GM19025 (cell line): ENCODE results near the gene HMGCS2.

ENCODE experiments used
- ATAC-seq: cut with Tn5 transposase; IDR thresholded peaks from one replicate; pipeline ENCODE4 v1.9.1; 2021; ENCODE audit warnings: mild to moderate bottlenecking, low read depth, moderate library complexity; ENCODE audit not compliant: unreplicated experiment

HMGCS2 gene

DNA sequence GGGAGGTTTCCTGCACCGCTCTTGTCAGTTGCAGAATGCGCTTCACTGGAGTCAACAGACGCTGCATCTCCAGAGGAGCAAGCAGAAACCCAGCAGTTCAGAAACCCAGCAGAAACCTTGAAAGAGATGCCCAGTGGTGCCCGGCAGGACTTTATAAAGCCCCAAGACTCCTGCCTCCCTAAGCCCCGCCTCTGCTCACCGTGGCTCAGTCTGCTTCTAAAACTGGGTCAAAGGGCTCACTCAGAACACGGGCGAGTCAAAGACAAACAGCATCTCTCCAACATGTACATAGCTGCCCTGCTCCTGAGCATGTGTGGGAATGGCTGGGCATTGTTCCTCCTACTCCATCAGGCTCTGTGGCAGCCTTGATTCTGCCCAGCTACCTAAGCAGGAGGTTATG lies at the start of gene HMGCS2:
Gene HMGCS2 (minus strand): TSS at position 128 of the 400 bp plus-strand sequence. CDS start 61 bp downstream, at position 67.
- no peak for ATAC-seq

DNA sequence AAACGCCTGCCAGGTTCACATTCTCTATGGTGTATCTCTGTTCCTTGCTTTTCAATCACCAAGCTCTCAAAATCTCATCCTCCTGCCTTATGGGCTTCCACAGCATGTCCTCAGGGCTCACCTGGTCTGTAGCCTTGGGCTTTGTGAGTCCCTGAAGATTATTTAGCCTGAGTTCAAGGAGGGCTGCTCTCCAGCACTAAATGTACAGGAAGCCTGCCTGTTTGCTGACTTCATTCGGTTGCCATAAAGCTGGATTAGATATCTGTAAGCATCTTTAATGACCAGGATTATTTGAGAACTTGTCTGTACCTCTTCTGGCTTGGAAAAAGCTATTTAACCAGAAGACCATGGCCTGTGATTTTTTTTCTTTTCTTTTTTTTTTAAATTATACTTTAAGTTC lies 49.5 kb upstream of the HMGCS2 start:
- no peak for ATAC-seq

DNA sequence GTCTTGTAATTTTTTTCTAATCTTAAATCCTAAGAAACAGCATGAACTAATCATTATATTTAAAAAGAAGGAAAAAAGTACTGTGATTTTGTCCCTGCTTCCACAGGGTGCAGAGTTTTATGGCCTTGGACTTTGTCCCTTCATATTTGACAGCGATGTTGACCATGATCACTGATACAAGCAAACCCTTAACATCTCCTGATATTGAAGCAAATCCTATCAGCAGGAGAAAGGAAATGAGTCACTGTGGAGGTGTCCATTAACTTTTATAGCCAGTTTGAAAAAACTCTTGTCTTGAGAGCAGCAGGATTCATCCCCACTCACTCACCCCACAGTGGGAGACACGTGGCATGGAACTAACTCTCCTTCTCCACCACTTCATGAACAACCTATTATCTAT lies 47.7 kb upstream of the HMGCS2 start:
- ATAC-seq: no peak

DNA sequence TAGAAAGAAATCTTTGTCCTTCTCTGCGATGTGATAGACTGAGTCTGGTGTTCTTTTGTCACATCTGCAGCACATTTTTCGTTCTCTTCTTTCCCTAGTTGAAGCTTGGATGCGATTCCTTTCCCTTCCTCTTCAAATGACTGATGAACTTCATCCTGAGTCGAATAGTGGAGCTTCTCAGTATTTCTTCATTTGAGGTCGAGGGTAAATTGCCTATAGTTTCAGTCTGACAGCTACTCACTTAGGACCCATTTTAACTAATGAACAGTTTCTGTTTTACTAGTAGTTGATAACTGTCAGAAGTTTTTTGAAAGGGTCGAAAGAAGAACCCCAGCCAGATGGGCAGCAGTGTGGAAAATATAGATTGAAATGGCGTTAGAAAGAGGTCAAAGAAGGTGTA lies 47.2 kb upstream of the HMGCS2 start:
- no peak for ATAC-seq

DNA sequence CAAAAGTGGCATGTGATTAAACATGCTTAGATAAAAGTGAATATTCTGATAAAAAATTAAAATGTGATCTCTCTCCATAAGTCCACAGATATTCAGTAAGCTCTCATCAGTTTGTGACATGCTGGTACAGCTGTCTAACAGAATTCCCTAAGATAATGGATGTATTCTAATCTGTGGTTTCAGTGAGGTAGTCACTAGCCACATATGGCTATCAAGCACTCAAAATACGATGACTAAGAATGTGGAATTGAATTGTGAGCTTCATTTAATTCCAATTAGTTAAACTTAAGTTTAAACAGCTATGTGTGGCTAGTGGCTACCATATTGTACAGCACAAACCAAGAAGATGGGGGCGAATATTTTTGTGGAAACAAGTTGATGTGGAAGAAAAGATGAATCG lies 46.7 kb upstream of the HMGCS2 start:
- ATAC-seq: no peak

DNA sequence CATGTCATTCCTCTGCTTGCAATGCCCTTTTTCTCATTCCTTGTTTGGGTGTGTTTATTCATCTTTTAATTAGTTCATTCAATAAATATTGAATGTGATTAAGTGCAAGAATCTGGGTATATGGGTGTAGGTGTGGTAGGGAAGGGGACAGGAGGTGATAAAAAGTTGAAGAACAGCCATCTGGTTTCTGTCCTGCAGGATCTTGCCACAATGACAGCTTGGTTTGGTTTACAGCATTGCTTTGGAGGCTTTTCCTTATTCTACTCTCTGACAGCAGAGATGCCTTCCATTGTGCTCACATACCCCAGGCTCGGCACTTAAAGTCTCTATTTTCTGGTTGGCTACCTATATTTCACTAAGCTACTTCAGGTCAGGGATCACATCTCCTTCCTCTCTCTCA lies 45.6 kb upstream of the HMGCS2 start:
- no peak for ATAC-seq

DNA sequence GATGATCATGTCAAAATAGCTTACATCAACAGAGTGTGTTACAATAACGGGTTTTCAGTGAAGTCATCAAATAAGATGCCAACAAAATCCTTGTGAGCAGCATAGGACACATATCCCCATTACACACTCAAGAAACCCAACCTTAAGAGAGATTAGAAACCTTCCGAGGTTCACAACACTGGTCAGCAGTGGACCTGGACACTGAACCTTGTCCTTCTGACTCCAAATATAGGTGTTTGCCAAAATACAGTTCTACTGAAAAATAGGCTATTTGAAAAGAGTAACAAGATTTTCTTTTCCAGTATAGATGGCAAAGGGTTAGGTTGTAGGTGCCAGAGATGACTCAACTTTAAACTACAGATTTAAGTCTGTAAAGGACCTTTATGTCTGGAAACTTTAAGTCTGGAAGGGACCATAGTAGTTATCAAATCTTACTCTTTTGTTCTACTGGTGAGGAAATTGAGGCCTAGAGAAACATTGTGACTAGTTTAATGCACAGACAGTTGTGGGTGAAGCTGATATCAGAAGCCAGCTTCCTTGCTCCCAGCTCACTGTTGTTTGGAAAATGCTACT lies 43.4 kb upstream of the HMGCS2 start:
- no peak for ATAC-seq

DNA sequence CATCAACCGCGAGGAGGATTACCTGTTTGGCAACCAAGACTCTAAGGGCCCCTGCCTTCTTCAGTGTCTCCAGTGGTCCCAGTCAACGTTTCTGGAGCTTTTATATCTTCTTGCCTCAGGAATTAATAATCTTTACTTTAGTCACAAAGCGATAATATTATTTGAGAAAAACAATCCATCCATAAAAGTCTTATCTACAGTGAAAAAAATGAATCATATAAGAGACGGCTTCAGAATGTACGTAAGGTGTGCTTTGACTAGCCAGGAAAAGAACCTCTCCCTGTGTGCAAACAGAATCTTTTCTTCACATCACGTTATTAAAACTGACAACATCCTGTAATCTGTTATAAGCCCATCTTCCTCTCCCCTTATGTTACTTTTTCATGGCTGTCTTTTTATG lies 42.7 kb upstream of the HMGCS2 start, which contains the start of gene REG4:
Gene REG4 (minus strand): TSS at position 74 of the 400 bp plus-strand sequence. CDS start 2,691 bp downstream, outside the sequence.
- ATAC-seq: no peak

DNA sequence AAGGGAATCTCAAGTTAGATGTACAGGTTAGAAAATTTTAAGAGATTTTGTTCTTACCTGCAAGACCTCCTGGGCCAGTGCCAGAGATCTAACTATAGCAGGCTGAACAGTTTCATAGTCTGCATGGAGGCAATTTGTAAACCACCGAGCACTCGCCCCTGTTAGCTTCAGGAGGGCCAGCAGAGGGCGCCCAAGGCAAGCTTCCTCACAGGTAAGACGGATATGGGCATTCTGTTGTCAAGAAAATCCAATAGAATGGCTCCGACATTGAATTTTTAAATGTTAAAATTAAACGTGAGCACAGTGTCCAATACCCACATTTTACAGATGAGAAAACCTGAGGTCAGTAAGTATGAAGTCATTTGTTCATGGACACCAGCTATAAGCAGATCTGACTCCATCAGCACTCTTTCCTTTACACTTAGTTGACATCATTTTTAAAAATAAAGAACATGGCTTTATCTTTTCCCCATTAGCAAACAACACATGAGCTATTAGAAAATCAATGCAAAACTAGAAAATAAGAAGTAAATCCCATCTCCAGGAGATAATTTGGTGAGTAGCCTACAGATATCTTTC lies 40.4 kb upstream of the HMGCS2 start:
- ATAC-seq: peak; percentile 79

DNA sequence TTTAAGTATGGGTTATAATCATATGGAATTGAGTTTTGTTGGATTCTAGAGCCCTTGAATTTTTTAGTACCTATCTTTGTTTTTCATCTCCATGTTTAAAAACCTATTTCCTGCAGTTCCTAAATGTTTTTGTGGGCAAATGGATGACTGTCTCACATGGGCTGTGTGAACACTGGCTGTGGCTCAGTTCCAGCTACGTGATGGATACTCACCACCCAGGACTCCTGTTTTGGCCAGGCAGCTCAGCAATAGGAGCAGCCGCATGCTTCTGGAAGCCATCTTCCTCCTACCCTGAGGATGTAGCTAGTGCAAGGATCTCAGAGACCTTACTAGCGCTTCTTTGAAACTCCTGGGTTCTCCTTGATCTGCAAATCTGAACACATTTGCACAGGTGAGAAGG lies 39.8 kb upstream of the HMGCS2 start:
- no peak for ATAC-seq

DNA sequence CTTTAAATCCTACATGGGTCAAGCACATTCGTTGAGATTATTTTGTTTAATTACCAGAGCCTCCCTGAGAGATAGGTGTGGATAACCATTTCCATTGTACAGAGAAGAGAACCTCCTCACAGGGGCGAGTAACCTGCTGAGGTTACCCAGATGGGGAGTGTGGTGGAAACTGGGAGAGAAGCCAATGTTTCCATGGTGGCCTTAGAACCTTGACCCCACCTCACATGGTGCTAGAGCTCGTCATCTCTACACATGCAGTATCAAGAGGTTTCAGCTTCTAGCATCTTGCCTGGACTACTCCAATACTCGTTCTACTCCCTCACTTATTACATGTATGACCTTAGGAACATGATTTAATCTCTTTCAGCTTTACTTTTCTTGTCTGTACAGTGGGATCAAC lies 37.8 kb upstream of the HMGCS2 start:
- ATAC-seq: no peak

DNA sequence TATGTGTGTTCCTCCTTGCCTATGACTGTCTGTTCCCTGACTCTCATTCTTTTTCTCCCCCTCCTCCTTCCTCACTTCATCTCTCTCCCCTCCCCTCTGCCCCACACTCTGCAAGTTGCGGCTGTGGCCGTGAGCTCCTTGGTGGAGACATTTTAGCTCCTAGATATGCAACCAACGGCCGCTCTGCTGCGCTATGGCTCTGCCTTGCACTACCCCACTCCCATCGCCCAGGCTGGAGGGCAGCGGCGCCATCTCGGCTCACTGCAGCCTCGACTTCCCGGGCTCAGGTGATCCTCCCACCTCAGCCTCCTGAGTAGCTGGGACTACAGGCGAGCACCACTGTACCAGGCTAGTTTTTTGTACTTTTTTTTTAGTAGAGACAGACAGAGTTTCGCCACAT lies 37.0 kb upstream of the HMGCS2 start:
- ATAC-seq: no peak

DNA sequence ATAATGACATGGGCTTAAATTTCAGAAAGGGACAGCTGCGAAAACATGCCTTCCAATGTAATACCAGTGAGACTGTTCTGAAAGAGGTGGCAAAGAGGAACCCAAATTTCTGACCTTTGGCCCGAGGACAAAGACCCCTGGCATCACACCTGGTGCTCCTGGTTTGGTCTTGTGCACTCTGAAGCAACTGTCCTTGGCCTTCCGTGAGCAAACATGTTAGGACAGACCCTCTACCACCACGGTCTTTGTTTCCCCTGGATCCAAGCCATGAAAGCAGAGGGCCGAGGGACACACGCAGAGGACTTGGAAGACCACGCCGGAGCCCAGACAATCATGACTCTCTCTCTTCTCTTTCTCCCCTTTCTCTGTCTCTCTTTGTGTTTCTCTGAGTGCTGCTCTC lies 36.5 kb upstream of the HMGCS2 start:
- ATAC-seq: no peak

DNA sequence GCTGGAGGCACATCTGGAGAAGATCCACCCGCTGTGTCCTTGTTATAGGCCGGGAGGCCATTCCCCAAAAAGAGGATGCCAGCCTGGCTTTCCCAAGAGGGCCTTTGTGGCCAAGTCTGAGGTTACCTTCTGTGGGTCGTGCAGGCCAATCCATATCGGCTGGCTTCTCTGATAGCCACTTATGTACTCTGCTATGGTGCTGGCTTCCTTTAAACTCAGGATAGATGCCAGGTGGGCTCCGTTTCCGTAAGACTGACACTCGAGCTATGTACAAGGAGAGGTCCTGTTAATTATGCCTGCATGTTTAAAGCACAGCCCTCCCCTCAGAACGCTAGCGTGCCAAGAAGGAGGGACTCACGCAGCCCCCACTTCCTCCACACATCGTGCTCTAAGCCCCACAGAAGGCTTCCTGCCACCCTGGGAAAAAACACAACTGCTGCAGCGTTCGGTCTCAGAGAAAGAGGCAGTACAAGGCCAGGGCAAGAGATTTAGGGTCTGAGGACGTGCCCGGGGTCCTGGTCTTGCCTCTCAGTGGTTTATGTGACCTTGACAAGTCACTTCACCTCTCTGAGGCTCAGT lies 31.0 kb upstream of the HMGCS2 start:
- ATAC-seq: no peak

DNA sequence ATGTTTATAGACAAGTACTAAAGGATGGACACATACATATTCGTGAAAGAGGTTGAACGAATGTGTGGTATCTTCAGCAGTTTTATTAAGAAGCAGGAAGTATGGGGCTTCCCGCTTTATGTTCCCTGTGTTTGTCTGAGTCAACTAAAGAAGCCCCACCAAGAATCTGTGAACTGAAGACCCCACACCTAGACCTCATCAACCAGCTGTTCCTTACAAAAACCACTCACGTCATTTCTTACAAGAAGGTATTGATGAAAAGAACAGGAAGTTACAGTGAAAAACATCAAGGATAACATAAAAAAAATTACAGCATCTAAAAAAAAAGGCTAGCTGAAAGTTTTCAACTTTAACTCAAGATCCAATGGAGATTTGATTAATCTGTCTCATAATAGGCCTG lies 30.3 kb upstream of the HMGCS2 start:
- no peak for ATAC-seq

DNA sequence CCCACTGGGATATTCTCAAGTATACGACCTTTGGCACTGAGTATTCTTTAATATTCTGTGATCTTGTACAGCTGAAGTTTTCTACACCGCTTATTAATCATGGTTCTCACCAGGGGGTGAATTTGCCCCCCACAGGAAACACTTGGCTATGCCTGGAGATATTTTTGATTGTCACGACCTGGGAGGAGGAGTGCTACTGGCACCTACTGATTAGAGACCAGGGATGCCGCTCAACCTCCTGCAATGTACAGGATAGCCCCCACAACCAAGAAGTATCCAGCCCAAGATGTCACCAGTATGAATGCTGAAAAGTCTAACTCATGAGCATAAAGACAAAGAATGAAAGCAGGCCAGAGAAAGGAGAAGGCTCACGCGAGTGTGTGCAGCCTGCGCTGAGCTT lies 28.9 kb upstream of the HMGCS2 start:
- no peak for ATAC-seq

DNA sequence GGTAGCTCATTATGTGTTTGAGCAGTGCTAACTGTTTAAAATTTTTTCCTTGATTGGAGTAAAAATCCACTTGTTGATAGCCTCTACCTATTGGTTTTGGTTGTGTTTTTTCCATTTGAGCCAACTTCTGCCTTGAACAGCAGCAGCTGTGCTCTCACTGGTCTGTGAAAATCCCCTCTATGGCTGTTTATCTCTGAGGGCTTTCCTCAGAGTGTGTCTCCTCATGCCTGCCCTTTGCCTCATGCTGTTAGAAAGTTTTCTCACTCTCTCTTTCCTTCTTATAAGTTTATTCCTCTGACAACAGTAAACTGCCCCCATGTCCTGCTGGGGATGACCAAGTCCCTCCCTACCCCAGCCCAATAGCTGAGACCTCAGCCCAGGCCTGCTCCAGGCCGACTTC lies 28.5 kb upstream of the HMGCS2 start:
- ATAC-seq: no peak

DNA sequence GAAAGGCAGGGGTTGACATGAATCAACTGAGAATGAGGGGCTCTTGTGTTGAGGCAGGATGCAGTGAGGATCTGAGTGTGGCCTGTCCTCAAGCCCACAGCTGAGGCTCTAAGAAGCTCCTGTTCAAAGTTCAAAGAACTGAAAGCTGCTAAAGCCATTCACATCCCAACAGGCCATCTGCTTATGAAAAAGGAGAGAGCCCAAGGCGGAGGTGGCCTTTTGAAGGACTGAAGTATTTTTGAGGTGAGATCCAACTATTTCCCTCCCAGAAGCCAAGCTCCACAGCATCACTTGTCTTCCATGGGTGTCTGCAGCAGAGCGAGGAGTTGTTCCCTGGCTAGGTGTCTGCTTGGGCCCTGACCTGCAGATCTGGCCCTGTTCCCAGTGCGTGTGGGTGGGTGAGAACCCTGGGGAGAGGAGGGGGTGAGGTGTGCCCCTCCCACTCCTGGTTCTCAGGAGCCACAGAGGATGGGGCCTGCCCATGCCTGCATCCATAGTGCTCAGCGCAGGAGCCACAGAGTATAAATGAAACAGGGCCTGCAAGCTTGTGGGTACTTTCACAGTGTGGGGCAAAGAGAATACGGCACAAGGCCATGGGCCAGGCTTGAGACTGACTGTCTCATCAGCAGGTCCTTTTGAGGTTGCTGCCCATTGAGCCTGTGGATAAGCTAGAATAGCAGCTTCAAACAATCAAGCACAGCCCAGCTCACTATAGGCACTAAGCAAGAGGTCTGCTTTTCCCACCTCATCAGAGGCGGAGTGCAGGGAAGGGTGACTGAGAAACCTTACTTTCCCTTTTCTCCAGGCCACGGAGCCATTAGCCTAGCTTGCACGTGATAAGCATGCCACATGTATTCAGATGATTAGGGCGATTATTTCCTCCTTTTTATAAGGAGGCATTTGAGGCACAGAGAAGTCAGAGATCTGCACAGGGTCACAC lies 26.8 kb upstream of the HMGCS2 start:
- ATAC-seq: no peak

DNA sequence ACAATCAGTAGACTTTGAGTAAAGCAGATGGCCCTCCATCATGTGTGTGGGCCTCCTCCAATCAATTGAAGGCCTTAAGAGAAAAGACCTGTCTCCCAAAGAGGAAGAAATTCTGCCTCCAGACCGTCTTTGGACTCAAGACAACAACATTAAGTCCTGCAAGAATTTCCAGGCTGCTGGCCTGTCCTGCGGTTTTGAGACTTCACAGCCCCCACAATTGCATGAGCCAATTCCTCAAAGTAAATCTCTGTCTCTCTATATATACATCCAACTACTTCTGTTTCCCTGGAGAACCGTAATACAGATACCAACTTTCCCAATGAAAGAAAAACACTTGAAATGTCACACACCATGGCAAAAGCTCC lies 26.2 kb upstream of the HMGCS2 start:
- no peak for ATAC-seq

DNA sequence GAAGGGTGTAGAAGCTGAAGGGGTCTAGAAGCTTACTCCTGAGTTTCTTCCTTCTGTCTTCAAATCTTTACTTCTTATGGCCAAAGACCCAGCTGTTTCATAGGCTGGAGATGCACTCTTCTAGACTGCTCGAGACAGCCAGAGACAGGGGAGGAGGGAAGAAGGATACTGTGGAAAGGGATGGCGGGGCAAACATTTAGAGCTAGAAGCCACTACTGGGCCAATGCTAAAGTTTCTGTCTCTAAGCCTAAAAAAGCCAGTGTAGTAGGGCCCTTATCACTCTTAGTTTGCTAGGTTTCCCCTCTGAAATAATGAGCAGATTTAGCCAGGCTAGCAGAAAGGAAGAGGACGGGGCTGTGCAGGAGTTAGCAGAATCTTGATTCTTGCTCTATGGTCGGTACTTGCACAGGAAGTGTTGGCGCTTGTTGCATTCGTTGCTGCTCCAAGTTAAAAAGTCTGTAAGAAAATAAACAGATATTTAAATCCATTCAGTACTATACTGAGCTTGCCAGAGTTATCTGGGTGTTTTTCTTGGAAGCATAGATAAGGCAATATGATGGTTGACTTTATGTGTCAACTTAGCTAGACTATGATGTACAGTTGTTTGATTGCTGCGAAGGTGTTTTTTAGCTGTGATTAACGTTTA lies 25.6 kb upstream of the HMGCS2 start:
- no peak for ATAC-seq

DNA sequence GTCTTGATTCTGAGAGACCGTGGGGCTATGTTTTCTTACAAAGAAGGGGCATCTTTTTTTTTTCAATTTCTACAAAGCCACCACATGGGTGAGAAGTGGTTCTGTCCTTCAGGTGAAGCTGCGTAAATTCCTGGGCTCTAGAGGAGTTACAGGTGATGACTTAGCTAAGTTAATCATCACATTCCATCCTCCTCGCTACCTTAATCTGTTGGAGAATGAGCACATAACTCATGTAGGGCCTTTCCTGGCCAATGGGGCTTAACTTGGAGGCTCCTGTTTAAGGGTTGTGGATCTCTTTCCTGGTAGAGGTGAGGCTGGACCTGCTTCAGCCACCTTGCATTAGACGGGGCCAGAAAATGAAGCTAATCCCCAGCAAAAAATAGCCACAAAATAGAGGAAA lies 22.7 kb upstream of the HMGCS2 start:
- no peak for ATAC-seq
